Gastrocnemius medialis (tissue), 4 donors: ENCODE measurements around the gene ARHGEF18. TPM values are rescaled to one million over a fixed set of nuclear protein-coding genes. Genes with fewer than 3 reads are reported as not detected.

Experiments used
- ATAC-seq, 2 donors: fragments of 150-250 bp; one replicate each; pipeline ENCODE4 v1.9.1; 2016
- DNase-seq, 2 donors: peaks; one replicate each; pipeline ENCODE4 v3.0.0-alpha.2; 2019
- H3K27ac ChIP-seq, 4 donors: fragments of 200-600 bp; sonication (generic); 1 replicate in 1 of 4; 2 replicates in 3 of 4; pipeline ENCODE4 v1.5.1; 2016 to 2018; ENCODE audit warnings: mild to moderate bottlenecking in 2 of 4, moderate library complexity in 1 of 4
- H3K27me3 ChIP-seq, 3 donors: fragments of 200-600 bp; sonication (generic) in 2 of 3; 1 replicate in 1 of 3; 2 replicates in 2 of 3; pipeline versions ENCODE4 v1.5.1 to v1.6.0; 2016 to 2019; ENCODE audit warnings: mild to moderate bottlenecking in 1 of 3, moderate library complexity in 1 of 3
- H3K36me3 ChIP-seq, 2 donors: fragments of 200-600 bp; sonication (generic) in 1 of 2; one replicate each; pipeline ENCODE4 v1.5.1; 2017 to 2018
- H3K4me1 ChIP-seq, 2 donors: fragments of 200-600 bp; sonication (generic) in 1 of 2; one replicate each; pipeline ENCODE4 v1.5.1; 2016 to 2017; ENCODE audit warnings: mild to moderate bottlenecking in 2 of 2
- H3K4me3 ChIP-seq, 4 donors: fragments of 200-600 bp; sonication (generic) in 3 of 4; 1 replicate in 1 of 4; 2 replicates in 3 of 4; pipeline ENCODE4 v1.5.1; 2016 to 2019; ENCODE audit warnings: mild to moderate bottlenecking in 2 of 4
- H3K9me3 ChIP-seq, 3 donors: fragments of 200-600 bp; sonication (generic) in 2 of 3; 1 replicate in 1 of 3; 2 replicates in 2 of 3; pipeline ENCODE4 v1.5.1; 2016 to 2019
- POLR2A ChIP-seq, 2 donors: fragments of 450-650 bp; IDR thresholded peaks; one replicate each; pipeline ENCODE4 v1.6.1; 2017; ENCODE audit warnings: antibody characterized with exemption in 2 of 2, mild to moderate bottlenecking in 2 of 2, moderate library complexity in 2 of 2
- in situ Hi-C, 4 donors: fragments of 200-750 bp; cut with MboI; loops; one replicate each; pipeline versions ENCODE4 v1.15.0 to v1.8.0; 2017; ENCODE audit warnings: low sequenced_read_pairs in 4 of 4
- intact Hi-C: fragments of 100-400 bp; cut with DNase I; formaldehyde crosslinking; loops from one replicate; pipeline ENCODE4 v1.15.1; 2023; ENCODE audit warnings: low total_unique reads
- total RNA-seq, 4 donors: library from RNA; depleted of rRNA; stranded (reverse); fragments of >200 nt; gene quantifications; one replicate each; pipeline versions ENCODE4 v1.1.0 to v1.2.3, GENCODE V29; 2016
- TF ChIP-seq, protein P1 (sequence below), 5 experiments: fragments of 450-650 bp in 3 of 5; fragments of 200-600 bp in 2 of 5; sonication (generic) in 2 of 5; IDR thresholded peaks in 4 of 5; conservative IDR thresholded peaks in 1 of 5; 1 replicate in 4 of 5; 2 replicates in 1 of 5; pipeline ENCODE4 v1.5.1; 2016 to 2019; ENCODE audit warnings: antibody characterized with exemption in 5 of 5, mild to moderate bottlenecking in 3 of 5, moderate library complexity in 3 of 5

Gene ARHGEF18
- total RNA-seq = 10 to 100 TPM in 2 of 4 donors, 1 to 10 TPM in 2; 7.9 to 11.3 (median 10.2) TPM

DNA sequence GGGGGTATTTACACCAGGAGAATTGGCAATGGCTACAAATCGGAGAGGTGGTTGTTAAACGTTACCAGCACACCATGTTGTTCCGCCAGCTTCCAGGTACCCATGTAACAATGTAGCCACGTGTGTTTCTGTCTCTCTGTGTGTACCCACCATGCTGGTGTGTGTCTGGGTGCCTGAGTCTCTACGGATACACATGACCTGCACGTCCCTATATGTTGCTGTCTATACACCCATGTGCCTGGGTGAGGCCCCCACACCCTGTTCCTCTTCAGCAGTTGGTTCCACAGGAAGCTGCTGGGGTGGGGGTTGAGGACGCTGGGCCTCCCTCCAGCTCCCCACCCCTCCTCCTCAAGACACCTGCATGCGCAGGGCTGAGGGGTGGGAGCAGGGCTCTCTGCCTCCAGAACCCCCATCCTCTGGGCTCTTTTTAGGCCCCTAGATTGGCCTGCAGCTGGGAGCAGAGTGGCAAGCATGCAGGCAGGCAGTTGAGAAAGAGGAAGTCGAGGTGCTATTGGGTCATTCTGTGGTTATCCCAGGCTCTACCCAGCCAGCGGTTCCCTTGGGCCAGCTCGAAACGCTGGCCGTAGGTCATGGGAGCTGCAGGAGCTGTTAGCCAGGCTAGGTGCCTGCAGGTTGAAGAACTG, at the start of gene ARHGEF18:
ARHGEF18 (plus strand) TSS at position 351 of the 644 bp plus-strand sequence. CDS start 13,954 bp downstream, outside the sequence.
- ATAC-seq (no peak), DNase-seq (no peak)
- H3K36me3 ChIP-seq = no peaks in the 10 kb centered on the region
- in situ Hi-C loops = loop anchor here in 1 of 4 donors (10.0 kb wide), 1 partner anchor 204 kb away; no protein-coding TSS in a partner anchor
- H3K9me3 ChIP-seq = no peaks in the 10 kb centered on the region
- H3K27ac ChIP-seq = no peak within 1 kb of the TSS
- TF ChIP-seq, protein P1, sequence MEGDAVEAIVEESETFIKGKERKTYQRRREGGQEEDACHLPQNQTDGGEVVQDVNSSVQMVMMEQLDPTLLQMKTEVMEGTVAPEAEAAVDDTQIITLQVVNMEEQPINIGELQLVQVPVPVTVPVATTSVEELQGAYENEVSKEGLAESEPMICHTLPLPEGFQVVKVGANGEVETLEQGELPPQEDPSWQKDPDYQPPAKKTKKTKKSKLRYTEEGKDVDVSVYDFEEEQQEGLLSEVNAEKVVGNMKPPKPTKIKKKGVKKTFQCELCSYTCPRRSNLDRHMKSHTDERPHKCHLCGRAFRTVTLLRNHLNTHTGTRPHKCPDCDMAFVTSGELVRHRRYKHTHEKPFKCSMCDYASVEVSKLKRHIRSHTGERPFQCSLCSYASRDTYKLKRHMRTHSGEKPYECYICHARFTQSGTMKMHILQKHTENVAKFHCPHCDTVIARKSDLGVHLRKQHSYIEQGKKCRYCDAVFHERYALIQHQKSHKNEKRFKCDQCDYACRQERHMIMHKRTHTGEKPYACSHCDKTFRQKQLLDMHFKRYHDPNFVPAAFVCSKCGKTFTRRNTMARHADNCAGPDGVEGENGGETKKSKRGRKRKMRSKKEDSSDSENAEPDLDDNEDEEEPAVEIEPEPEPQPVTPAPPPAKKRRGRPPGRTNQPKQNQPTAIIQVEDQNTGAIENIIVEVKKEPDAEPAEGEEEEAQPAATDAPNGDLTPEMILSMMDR (IDR thresholded peaks at IDR 0.05 in 4 of 5, conservative IDR thresholded peaks at IDR 0.05 in 1 of 5) = no peak
- no peak for TF ChIP-seq POLR2A (IDR thresholded peaks at IDR 0.05)
- H3K27me3 ChIP-seq = peaks cover 0 to 3% (median 0%) of the 10 kb centered on the region in 3 donors
- intact Hi-C loops = no loop called here
- no peak within 1 kb of the TSS for H3K4me3 ChIP-seq
- H3K4me1 ChIP-seq = no peaks in the 10 kb centered on the region

DNA sequence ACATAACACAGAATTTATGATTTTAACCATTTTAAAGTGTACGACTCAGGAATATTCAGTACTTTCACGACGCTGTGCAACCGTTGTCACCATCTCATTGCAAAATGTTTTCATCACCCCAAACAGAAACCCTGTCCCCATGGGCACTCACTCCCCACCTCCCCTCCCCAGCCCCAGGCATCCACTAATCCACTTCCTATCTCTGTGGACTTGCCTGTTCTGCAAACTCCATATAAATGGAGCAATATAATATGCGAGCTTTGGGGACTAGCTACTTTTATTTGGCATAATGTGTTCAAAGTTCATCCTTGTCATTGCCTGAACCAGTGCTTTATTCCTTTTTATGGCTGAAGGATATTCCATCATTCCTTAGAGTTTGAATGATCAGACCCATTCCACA, 47.2 kb upstream of the ARHGEF18 start:
- Histone ChIP-seq H3K27me3 (no peaks in the 10 kb centered on the region), H3K36me3 (no peaks in the 10 kb centered on the region), H3K4me3 (no peak overlapping the region), H3K27ac (no peak overlapping the region), H3K9me3 (no peaks in the 10 kb centered on the region), H3K4me1 (no peaks in the 10 kb centered on the region)
- in situ Hi-C loops = no loop called here
- intact Hi-C loops = no loop called here
- DNase-seq (no peak), ATAC-seq (no peak)
- TF ChIP-seq POLR2A (IDR thresholded peaks at IDR 0.05) = no peak
- TF ChIP-seq, protein P1 (IDR thresholded peaks at IDR 0.05 in 4 of 5, conservative IDR thresholded peaks at IDR 0.05 in 1 of 5) = no peak

DNA sequence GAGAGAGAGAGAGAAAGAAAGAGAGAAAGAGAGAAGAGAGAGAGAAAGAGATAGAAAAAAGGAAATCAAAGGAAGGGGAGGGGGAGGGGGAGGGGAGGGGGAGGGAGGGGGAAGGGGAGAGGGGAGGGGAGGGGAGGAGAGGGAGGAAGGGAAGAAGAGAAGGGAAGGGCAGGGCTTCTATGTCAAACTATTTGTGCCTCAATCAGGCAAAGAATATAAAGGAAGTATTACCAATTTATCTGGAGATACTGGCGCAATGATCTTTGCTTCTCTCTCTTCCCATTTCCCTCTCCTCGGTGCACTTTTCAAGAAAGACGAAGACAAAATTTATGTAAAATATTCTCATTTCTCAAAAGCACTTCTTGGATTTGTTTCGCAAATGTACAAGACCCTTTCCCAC, 45.3 kb upstream of the ARHGEF18 start:
- Histone ChIP-seq H3K27ac (no peak overlapping the region), H3K27me3 (no peaks in the 10 kb centered on the region), H3K9me3 (no peaks in the 10 kb centered on the region), H3K4me1 (no peaks in the 10 kb centered on the region), H3K4me3 (no peak overlapping the region), H3K36me3 (no peaks in the 10 kb centered on the region)
- ATAC-seq (no peak), DNase-seq (no peak)
- intact Hi-C loops = no loop called here
- TF ChIP-seq, protein P1 (IDR thresholded peaks at IDR 0.05 in 4 of 5, conservative IDR thresholded peaks at IDR 0.05 in 1 of 5) = no peak
- TF ChIP-seq POLR2A (IDR thresholded peaks at IDR 0.05) = no peak
- in situ Hi-C loops = no loop called here

DNA sequence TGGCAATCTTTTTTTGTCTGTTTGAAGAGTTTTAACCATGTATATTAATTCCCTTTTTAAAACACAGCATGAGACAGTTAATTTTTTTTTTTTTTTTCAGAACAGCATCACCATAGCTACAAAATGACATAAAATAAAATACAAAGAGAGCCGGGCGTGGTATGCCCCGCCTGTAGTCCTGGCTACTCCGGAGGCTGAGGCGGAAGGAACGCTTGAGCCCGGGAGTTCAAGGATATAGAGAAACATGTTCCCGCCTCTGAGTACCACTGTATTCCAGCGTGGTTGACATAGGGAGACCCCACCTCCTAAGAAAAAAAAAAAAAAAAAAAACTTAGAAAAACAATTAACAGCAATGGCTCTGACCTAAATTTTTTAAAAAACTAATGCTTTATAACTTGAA, 44.5 kb upstream of the ARHGEF18 start:
- intact Hi-C loops (no loop called here), in situ Hi-C loops (no loop called here)
- no peak for ATAC-seq
- Histone ChIP-seq H3K9me3 (no peaks in the 10 kb centered on the region), H3K27ac (no peak overlapping the region), H3K36me3 (no peaks in the 10 kb centered on the region), H3K27me3 (no peaks in the 10 kb centered on the region), H3K4me3 (no peak overlapping the region), H3K4me1 (no peaks in the 10 kb centered on the region)
- TF ChIP-seq, protein P1 (IDR thresholded peaks at IDR 0.05 in 4 of 5, conservative IDR thresholded peaks at IDR 0.05 in 1 of 5) = no peak
- no peak for TF ChIP-seq POLR2A (IDR thresholded peaks at IDR 0.05)
- DNase-seq = no peak
